Endothelial cell of umbilical vein (primary cell): ENCODE measurements around the gene TNIK. TPM values are rescaled to one million over a fixed set of nuclear protein-coding genes. Genes with fewer than 3 reads are reported as not detected.

Experiments used
- BruUV-seq: library from RNA; stranded (reverse); fragments of 400-500 nt; replicated peaks from 2 replicates; lab custom pipeline; 2021; lab: Mats Ljungman, UMichigan
- CTCF ChIA-PET: fragments of 300-600, 350-600 bp; sonication (Branson Sonifier 250); formaldehyde crosslinking; loops from one replicate; lab custom pipeline; 2021; ENCODE audit warnings: antibody characterized with exemption, inconsistent platforms; lab: Charles Lee
- POLR2A ChIA-PET: fragments of 300-600, 350-600 bp; sonication (Branson Sonifier 250); formaldehyde crosslinking; loops from one replicate; lab custom pipeline; 2021; ENCODE audit warnings: antibody characterized with exemption, inconsistent platforms; lab: Charles Lee
- DNase-seq: peaks from one replicate; pipeline ENCODE4 v3.0.0-alpha.2; 2011; ENCODE audit warnings: low read depth, low spot score
- FAIRE-seq: peaks from 2 replicates; lab custom pipeline; 2011; peaks lifted over from hg19 to GRCh38; lab: Jason Lieb, UNC
- H2AFZ ChIP-seq: 2 replicates; pipeline ENCODE4 v1.6.0; 2012; ENCODE audit warnings: low read depth, low read length, control low read depth, inconsistent platforms
- H3K27ac ChIP-seq: 2 replicates; pipeline ENCODE4 v1.5.1; 2011; ENCODE audit warnings: low read depth, mild to moderate bottlenecking, control low read depth, low read length, moderate library complexity; ENCODE audit not compliant: insufficient read depth
- H3K27me3 ChIP-seq, 2 experiments: 2 replicates each; pipeline versions ENCODE4 v1.6.0 to v1.6.1; 2011; ENCODE audit warnings: low read length in 2 of 2, mixed read lengths in 1 of 2; ENCODE audit not compliant: control insufficient read depth in 2 of 2, insufficient read depth in 2 of 2
- H3K36me3 ChIP-seq, 2 experiments: 2 replicates in 1 of 2; 3 replicates in 1 of 2; pipeline ENCODE4 v1.5.1; 2011; ENCODE audit warnings: low read length in 2 of 2, mild to moderate bottlenecking in 1 of 2, moderate library complexity in 1 of 2; ENCODE audit not compliant: control insufficient read depth in 2 of 2, insufficient read depth in 2 of 2; ENCODE audit errors: extremely low read depth in 1 of 2
- H3K4me1 ChIP-seq: 3 replicates; pipeline ENCODE4 v1.5.1; 2011; ENCODE audit warnings: mild to moderate bottlenecking, low read length; ENCODE audit not compliant: control insufficient read depth, insufficient read depth; ENCODE audit errors: extremely low read depth
- H3K4me2 ChIP-seq: 2 replicates; pipeline ENCODE4 v1.6.1; 2011; ENCODE audit warnings: low read length, control low read depth, mixed read lengths; ENCODE audit not compliant: insufficient read depth
- H3K4me3 ChIP-seq, 3 experiments: fragments of 200-600 bp in 1 of 3; sonication (generic), shearing (Covaris generic) in 1 of 3; replicated peaks in 1 of 3; 2 replicates each; pipeline ENCODE4 v1.5.1; 2011 to 2016; ENCODE audit warnings: control low read depth in 3 of 3, low read length in 3 of 3, mild to moderate bottlenecking in 2 of 3, inconsistent platforms in 1 of 3, low read depth in 1 of 3, moderate library complexity in 1 of 3; ENCODE audit not compliant: insufficient read depth in 1 of 3
- H3K79me2 ChIP-seq: 2 replicates; pipeline ENCODE4 v1.6.0; 2012; ENCODE audit warnings: low read length, inconsistent platforms; ENCODE audit not compliant: control insufficient read depth, insufficient read depth
- H3K9ac ChIP-seq: replicated peaks from 2 replicates; pipeline ENCODE3; 2011; ENCODE audit warnings: low read length, control low read depth; ENCODE audit not compliant: insufficient read depth; ENCODE audit errors: extremely low read depth
- H3K9me1 ChIP-seq: replicated peaks from 3 replicates; pipeline ENCODE4 v1.6.0; 2011; ENCODE audit warnings: mild to moderate bottlenecking, low read length; ENCODE audit not compliant: control insufficient read depth, insufficient read depth; ENCODE audit errors: extremely low read depth
- H3K9me3 ChIP-seq: replicated peaks from 2 replicates; pipeline ENCODE4 v1.5.1; 2012; ENCODE audit warnings: low read length, inconsistent platforms; ENCODE audit not compliant: control insufficient read depth, insufficient read depth
- H4K20me1 ChIP-seq: replicated peaks from 2 replicates; pipeline ENCODE3; 2011; ENCODE audit warnings: mild to moderate bottlenecking, low read length; ENCODE audit not compliant: control insufficient read depth, insufficient read depth; ENCODE audit errors: extremely low read depth
- FOS ChIP-seq: IDR thresholded peaks from 2 replicates; pipeline ENCODE4 v1.6.1; 2011; ENCODE audit warnings: mild to moderate bottlenecking, low read length, moderate library complexity, borderline replicate concordance; ENCODE audit not compliant: insufficient read depth
- GATA2 ChIP-seq: IDR thresholded peaks from 2 replicates; pipeline ENCODE4 v1.7.0; 2011; ENCODE audit warnings: low read depth, mild to moderate bottlenecking, moderate library complexity, mixed read lengths, low read length; ENCODE audit not compliant: insufficient read length, insufficient read depth
- JUN ChIP-seq: IDR thresholded peaks from 2 replicates; pipeline ENCODE4 v1.6.1; 2011; ENCODE audit warnings: borderline replicate concordance, low read depth; ENCODE audit not compliant: insufficient read length, insufficient read depth
- MYC ChIP-seq: IDR thresholded peaks from one replicate; pipeline ENCODE4 v1.6.1; 2011; ENCODE audit warnings: mild to moderate bottlenecking, low read depth, low read length
- POLR2A ChIP-seq: IDR thresholded peaks from 2 replicates; pipeline ENCODE4 v1.6.1; 2012; ENCODE audit warnings: low read depth, mild to moderate bottlenecking, control low read depth, low read length
- POLR2AphosphoS5 ChIP-seq: IDR thresholded peaks from 2 replicates; pipeline ENCODE4 v1.6.1; 2012; ENCODE audit warnings: low read depth, mild to moderate bottlenecking, control low read depth, low read length, moderate library complexity; ENCODE audit not compliant: insufficient read depth
- dilution Hi-C: fragments of 300-500 bp; cut with MboI; formaldehyde crosslinking; loops from one replicate; pipeline ENCODE4 v1.15.0; 2019; ENCODE audit warnings: low sequenced_read_pairs; ENCODE audit not compliant: extremely low pct_ligation_motif_present
- intact Hi-C: fragments of 100-400 bp; cut with micrococcal nuclease; formaldehyde crosslinking; loops from one replicate; pipeline ENCODE4 v1.10.0; 2022
- polyA plus RNA-seq, 4 experiments: library from polyadenylated mRNA; depleted of rRNA in 3 of 4; stranded (reverse) in 3 of 4; unstranded in 1 of 4; fragments of >200 nt; gene quantifications; 2 replicates each; pipeline versions ENCODE4 v1.2.1 to v1.2.3, GENCODE V29; 2011 to 2012; ENCODE audit warnings: missing spikeins in 1 of 4
- total RNA-seq: library from RNA; stranded (reverse); gene quantifications from 2 replicates; pipeline ENCODE4 v1.2.3, GENCODE V29; 2021
- TF ChIP-seq, protein P1 (sequence below), 2 donors: IDR thresholded peaks; 1 replicate in 1 of 2; 2 replicates in 1 of 2; pipeline ENCODE4 v1.5.1; 2011; ENCODE audit warnings: low read length in 2 of 2, mild to moderate bottlenecking in 2 of 2, moderate library complexity in 2 of 2, control low read depth in 1 of 2, inconsistent platforms in 1 of 2, low read depth in 1 of 2; ENCODE audit not compliant: insufficient read depth in 1 of 2; ENCODE audit errors: extremely low read depth in 1 of 2
- TF ChIP-seq, protein P2 (sequence below): IDR thresholded peaks from 2 replicates; pipeline ENCODE4 v1.6.1; 2011; ENCODE audit not compliant: insufficient read depth, insufficient read length

TNIK gene
- total and polyA plus RNA-seq, 2 donors (not counting 3 experiments of a cell fraction or from before 2014, with no cell fraction given): 10.9 to 39.7 TPM

DNA sequence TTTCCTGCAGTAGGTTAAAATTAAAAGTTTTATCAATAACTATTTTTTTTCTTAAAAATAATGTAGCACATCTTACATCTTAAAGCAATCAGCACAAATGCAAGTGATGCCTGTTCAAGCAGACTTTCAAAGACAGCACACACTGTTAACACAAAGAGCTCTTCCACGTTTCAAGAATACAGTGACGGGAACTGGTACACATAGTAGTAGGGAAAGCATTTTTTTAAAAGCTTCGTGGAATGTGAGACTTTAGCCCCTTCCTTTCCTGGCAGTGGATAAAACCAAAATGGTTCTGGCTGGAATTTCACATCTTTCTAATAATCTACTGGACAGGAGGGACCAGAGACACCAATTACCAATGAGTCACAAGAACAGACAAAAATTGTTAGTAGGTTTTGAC lies 400.2 kb downstream of the TNIK start:
- H3K4me2 ChIP-seq: no peak overlapping the region
- H3K9me3 ChIP-seq: no peaks in the 10 kb centered on the region
- no peak overlapping the region for H2AFZ ChIP-seq
- H4K20me1 ChIP-seq: no peaks in the 10 kb centered on the region
- H3K36me3 ChIP-seq: peaks cover 0 to 2% of the 10 kb centered on the region in 2 experiments
- no peak overlapping the region for H3K4me3 ChIP-seq
- no peak for TF ChIP-seq POLR2A
- TF ChIP-seq MYC: no peak
- no peak for TF ChIP-seq JUN
- H3K9me1 ChIP-seq: no peaks in the 10 kb centered on the region
- CTCF ChIA-PET: no interaction called here
- intact Hi-C loops: no loop called here
- H3K27ac ChIP-seq: no peak overlapping the region
- peaks cover 17% of the 10 kb centered on the region for H3K4me1 ChIP-seq
- no peaks in the 10 kb centered on the region for H3K79me2 ChIP-seq
- dilution Hi-C loops: no loop called here
- no TSS peak for BruUV-seq
- no peaks in the 10 kb centered on the region for H3K27me3 ChIP-seq
- no peak for DNase-seq
- no peak overlapping the region for H3K9ac ChIP-seq
- POLR2A ChIA-PET: no interaction called here
- no peak for FAIRE-seq

DNA sequence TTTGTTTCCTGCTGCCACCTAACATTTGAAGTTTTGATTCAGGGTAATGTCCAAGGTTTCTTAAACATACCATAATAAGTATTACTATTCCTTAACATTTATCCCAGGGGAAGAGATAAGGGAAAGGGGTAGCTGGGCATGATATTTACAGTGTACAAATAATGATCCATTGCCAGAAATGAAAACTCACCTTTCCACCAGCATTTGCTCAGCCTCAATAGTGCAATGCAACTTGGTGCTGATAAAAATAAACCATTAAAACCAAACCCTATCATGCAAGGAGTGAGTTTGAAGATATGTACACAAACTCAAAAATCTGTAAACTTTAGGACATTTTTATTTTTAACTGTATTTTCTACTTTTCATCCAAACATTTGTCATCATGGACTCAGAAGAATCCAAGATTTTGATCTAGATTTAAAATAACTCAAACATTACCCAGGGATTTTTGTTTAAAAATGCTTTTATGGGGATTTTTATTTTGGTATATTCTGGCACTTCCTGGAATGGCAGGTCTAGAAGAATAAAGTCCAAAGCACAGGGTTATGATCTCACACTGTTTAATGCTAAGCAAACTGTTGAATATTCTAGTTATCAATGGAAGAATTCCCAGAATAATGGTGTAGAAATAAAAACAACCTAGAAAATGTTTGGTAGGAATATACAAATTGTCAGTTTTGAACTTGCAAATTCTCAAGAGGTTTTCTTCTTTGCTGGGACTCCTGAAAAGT lies 401.2 kb downstream of the TNIK start:
- H3K9ac ChIP-seq: no peak overlapping the region
- FAIRE-seq (no peak), DNase-seq (no peak)
- intact Hi-C loops: no loop called here
- H3K4me3 ChIP-seq: no peak overlapping the region
- no peak overlapping the region for H3K27ac ChIP-seq
- H3K27me3 ChIP-seq: no peaks in the 10 kb centered on the region
- ChIA-PET POLR2A (no interaction called here), CTCF (interaction anchor here (1.4 kb wide), 1 partner anchor 10 kb away, joined by 5 read pairs; no protein-coding TSS in a partner anchor)
- peaks cover 0 to 2% of the 10 kb centered on the region in 2 experiments for H3K36me3 ChIP-seq
- H3K4me2 ChIP-seq: no peak overlapping the region
- H3K9me1 ChIP-seq: no peaks in the 10 kb centered on the region
- dilution Hi-C loops: no loop called here
- H3K9me3 ChIP-seq: no peaks in the 10 kb centered on the region
- H3K79me2 ChIP-seq: no peaks in the 10 kb centered on the region
- H2AFZ ChIP-seq: no peak overlapping the region
- H4K20me1 ChIP-seq: no peaks in the 10 kb centered on the region
- TF ChIP-seq, protein P1, sequence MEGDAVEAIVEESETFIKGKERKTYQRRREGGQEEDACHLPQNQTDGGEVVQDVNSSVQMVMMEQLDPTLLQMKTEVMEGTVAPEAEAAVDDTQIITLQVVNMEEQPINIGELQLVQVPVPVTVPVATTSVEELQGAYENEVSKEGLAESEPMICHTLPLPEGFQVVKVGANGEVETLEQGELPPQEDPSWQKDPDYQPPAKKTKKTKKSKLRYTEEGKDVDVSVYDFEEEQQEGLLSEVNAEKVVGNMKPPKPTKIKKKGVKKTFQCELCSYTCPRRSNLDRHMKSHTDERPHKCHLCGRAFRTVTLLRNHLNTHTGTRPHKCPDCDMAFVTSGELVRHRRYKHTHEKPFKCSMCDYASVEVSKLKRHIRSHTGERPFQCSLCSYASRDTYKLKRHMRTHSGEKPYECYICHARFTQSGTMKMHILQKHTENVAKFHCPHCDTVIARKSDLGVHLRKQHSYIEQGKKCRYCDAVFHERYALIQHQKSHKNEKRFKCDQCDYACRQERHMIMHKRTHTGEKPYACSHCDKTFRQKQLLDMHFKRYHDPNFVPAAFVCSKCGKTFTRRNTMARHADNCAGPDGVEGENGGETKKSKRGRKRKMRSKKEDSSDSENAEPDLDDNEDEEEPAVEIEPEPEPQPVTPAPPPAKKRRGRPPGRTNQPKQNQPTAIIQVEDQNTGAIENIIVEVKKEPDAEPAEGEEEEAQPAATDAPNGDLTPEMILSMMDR (IDR thresholded peaks at IDR 0.05; ENCODE audit: extremely low read depth in 1 of 2, insufficient read depth in 1 of 2, low read depth in 1 of 2, low read length in 2 of 2): no peak
- TF ChIP-seq, protein P2, sequence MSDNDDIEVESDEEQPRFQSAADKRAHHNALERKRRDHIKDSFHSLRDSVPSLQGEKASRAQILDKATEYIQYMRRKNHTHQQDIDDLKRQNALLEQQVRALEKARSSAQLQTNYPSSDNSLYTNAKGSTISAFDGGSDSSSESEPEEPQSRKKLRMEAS: no peak
- TF ChIP-seq MYC (no peak), POLR2AphosphoS5 (no peak), POLR2A (no peak), FOS (no peak), GATA2 (no peak)
- no TSS peak for BruUV-seq
- peaks cover 17% of the 10 kb centered on the region for H3K4me1 ChIP-seq
